Activated gamma-delta T cell treated with anti-CD3 and anti-CD28 coated beads, Interleukin-2, amount 50 U/mL, for 16 hours (primary cell): ENCODE data around the gene THAP3.

Experiments used
- DNase-seq: peaks from one replicate; pipeline ENCODE4 v3.0.0-alpha.2; 2020; ENCODE audit warnings: low read depth

THAP3 gene

GRCh38 chr1:6674771-6675170 lies 50.1 kb downstream of the THAP3 start:
- no peak for DNase-seq

- DNase-seq = no peak
Observed at GRCh38 chr1:6675941-6676340, 51.3 kb downstream of the THAP3 start.
